GM12875 (cell line): ENCODE results near the gene CD2BP2.
"Not testable (repeated sequence)": the region's sequence is repeated elsewhere in the genome, so short reads cannot be mapped to it uniquely, and the experiment has no call there.

ENCODE experiments used
- H3K4me3 ChIP-seq: one replicate; pipeline ENCODE4 v1.5.1; 2011; ENCODE audit warnings: low read depth, low read length, control low read depth

CD2BP2 gene

DNA sequence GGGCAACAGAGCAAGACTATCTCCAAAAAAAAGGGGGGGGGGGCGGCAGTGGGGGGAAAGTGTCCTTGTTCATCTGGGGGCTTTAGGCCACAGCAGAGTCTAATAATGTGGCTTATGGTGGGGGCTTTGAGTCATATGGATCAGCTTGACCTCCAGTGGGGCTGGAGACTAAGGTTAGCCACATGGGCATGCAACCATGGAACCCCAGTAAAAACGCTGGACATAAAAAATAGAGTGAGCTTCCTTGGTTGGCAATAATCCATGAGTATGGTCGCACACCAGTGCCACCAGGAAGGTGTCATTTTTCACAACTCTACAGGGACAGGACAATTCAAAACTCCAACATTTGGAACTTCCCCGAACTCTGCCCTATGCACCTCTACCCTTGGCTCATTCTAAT, 44.2 kb downstream of the CD2BP2 start:
- H3K4me3 ChIP-seq, result not testable (repeated sequence)

DNA sequence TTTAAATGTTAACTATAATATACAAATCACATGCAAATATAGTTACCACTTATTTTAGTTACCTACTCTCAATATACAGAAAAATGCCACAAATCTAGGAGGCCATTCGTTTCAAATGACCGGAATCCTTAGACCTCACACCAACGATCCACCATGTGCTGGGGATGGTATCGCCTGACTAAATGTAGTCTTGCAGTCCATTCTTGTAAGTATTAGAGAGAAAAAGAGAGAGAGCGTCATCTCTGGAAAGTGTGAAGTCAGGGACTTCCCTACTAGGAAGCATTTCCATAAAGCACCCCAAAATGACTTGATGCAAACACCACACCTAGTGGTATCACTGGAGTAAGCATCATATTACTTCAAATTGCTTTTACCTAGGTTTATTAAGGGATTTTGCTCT, 45.9 kb downstream of the CD2BP2 start:
- H3K4me3 ChIP-seq, result not testable (repeated sequence)
